Jurkat, Clone E6-1 (cell line): ENCODE data around the gene SMYD3. TPM values are rescaled to one million over a fixed set of nuclear protein-coding genes. Genes with fewer than 3 reads are reported as not detected.

Experiments used
- DNase-seq: peaks from one replicate; pipeline ENCODE4 v3.0.0-alpha.2; 2011; ENCODE audit warnings: low read depth, low spot score
- H3K4me3 ChIP-seq: 2 replicates; pipeline ENCODE4 v1.5.1; 2011; ENCODE audit warnings: mild to moderate bottlenecking, low read length, control low read depth, moderate library complexity
- polyA plus RNA-seq: library from polyadenylated mRNA; unstranded; fragments of >200 nt; gene quantifications from one replicate; pipeline ENCODE4 v1.2.1, GENCODE V29; 2012; ENCODE audit warnings: missing spikeins; ENCODE audit not compliant: insufficient read length, insufficient read depth

Gene SMYD3
- polyA plus RNA-seq = 58.6 TPM

GRCh38 chr1:246506674-246507481 is at the start of gene SMYD3:
TSS of gene SMYD3 (minus strand) at chr1:246507279.
- peak within 1 kb of the TSS; percentile 84 for H3K4me3 ChIP-seq
- peak; percentile 79 for DNase-seq

- DNase-seq = no peak
- H3K4me3 ChIP-seq = no peak overlapping the region
Measured at GRCh38 chr1:246554201-246554600, 47.1 kb upstream of the SMYD3 start.

- no peak for DNase-seq
- no peak overlapping the region for H3K4me3 ChIP-seq
Measured at GRCh38 chr1:246552110-246552509, 45.0 kb upstream of the SMYD3 start.

- DNase-seq = no peak
- no peak overlapping the region for H3K4me3 ChIP-seq
Measured at GRCh38 chr1:246550402-246550801, 43.3 kb upstream of the SMYD3 start.

GRCh38 chr1:246549665-246550064 is 42.6 kb upstream of the SMYD3 start:
- DNase-seq = no peak
- H3K4me3 ChIP-seq = no peak overlapping the region

GRCh38 chr1:246544001-246544400 is 36.9 kb upstream of the SMYD3 start:
- DNase-seq = no peak
- H3K4me3 ChIP-seq = no peak overlapping the region

GRCh38 chr1:246540738-246541491 is 33.8 kb upstream of the SMYD3 start:
- DNase-seq = no peak
- no peak overlapping the region for H3K4me3 ChIP-seq

- H3K4me3 ChIP-seq = no peak overlapping the region
- DNase-seq = no peak
Measured at GRCh38 chr1:246537887-246538286, 30.8 kb upstream of the SMYD3 start.

- no peak for DNase-seq
Measured at GRCh38 chr1:246537441-246537840, 30.4 kb upstream of the SMYD3 start.

GRCh38 chr1:246534114-246534513 is 27.0 kb upstream of the SMYD3 start:
- no peak for DNase-seq
- H3K4me3 ChIP-seq = no peak overlapping the region

More at GRCh38 chr1:246537441-246537840, 30.4 kb upstream of the SMYD3 start:
- H3K4me3 ChIP-seq = no peak overlapping the region

- H3K4me3 ChIP-seq = no peak overlapping the region
- no peak for DNase-seq
Measured at GRCh38 chr1:246533371-246533905, 26.4 kb upstream of the SMYD3 start.

GRCh38 chr1:246532519-246532918 is 25.4 kb upstream of the SMYD3 start:
- no peak overlapping the region for H3K4me3 ChIP-seq
- peak; percentile 16 for DNase-seq

GRCh38 chr1:246530482-246530881 is 23.4 kb upstream of the SMYD3 start:
- DNase-seq = no peak
- H3K4me3 ChIP-seq = no peak overlapping the region

GRCh38 chr1:246528933-246529731 is 22.1 kb upstream of the SMYD3 start:
- DNase-seq = no peak
- H3K4me3 ChIP-seq = no peak overlapping the region

GRCh38 chr1:246527402-246528088 is 20.5 kb upstream of the SMYD3 start:
- H3K4me3 ChIP-seq = no peak overlapping the region

GRCh38 chr1:246526915-246527314 is 19.8 kb upstream of the SMYD3 start:
- no peak for DNase-seq

More at GRCh38 chr1:246527402-246528088, 20.5 kb upstream of the SMYD3 start:
- no peak for DNase-seq

GRCh38 chr1:246526380-246526779 is 19.3 kb upstream of the SMYD3 start:
- no peak for DNase-seq

More at GRCh38 chr1:246526915-246527314, 19.8 kb upstream of the SMYD3 start:
- no peak overlapping the region for H3K4me3 ChIP-seq

GRCh38 chr1:246519514-246519913 is 12.4 kb upstream of the SMYD3 start:
- DNase-seq = no peak
- H3K4me3 ChIP-seq = no peak overlapping the region

More at GRCh38 chr1:246526380-246526779, 19.3 kb upstream of the SMYD3 start:
- H3K4me3 ChIP-seq = no peak overlapping the region
